NT2/D1 (cell line): Measurements from ENCODE around the gene NDUFAF8.

Experiments
- YY1 ChIP-seq: IDR thresholded peaks from 2 replicates; pipeline ENCODE4 v1.6.1; 2011; ENCODE audit not compliant: insufficient read length, insufficient read depth
- ZNF274 ChIP-seq: IDR thresholded peaks from 2 replicates; pipeline ENCODE4 v1.6.1; 2011; ENCODE audit warnings: mild to moderate bottlenecking, low read depth, low read length

DNA sequence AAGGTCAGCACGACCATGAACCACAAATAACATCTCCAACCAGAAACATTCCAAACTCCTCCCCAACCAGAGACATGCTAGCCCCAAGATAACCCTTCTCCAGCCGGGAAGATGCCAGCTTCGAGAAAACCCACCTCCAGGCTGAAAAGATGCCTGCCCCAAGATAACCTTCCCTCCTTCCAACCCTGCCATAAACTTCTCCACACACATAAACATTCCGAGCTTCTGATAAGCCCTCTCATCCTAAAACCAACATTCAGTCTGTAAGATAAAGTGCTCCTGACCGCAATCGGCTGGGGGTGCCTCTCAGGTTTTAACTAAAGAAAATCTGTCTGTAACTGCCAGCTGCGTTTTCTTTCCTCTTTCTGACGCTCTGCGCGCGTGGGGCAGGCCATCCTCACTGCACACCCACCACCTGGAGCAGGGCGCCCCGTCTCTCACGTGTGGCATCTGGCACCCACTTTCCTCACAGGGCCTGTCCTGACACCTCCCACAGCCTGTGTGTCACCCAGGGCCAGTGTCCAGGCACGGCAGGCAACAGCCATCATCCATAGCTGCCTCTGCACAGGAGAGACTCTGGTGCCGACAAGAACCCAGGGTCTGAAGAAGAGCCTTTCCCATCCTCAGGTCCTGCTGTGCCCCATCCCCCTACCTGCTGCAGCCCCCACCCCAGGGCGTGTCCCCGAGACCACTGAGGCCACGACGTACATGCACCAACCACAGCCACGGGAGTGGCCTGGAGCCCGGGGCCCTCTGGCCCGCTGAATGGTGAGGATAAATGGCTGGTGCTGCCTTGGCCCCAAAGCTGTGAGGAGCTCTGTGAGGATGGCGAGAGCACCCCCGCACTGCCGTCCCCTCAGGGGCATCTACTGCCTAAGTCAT is 3.9 kb upstream of the NDUFAF8 start:
- no peak for TF ChIP-seq ZNF274
- no peak for TF ChIP-seq YY1
